Chondrocyte (in vitro differentiated cells): ENCODE results near the gene SPART. TPM values are rescaled to one million over a fixed set of nuclear protein-coding genes. Genes with fewer than 3 reads are reported as not detected.

Source experiments
- DNase-seq: peaks from one replicate; pipeline ENCODE4 v3.0.0; 2021; ENCODE audit warnings: mixed read lengths, low spot score
- H3K27ac Mint-ChIP-seq: one replicate; pipeline ENCODE4 v1.8.0; 2021; ENCODE audit warnings: mild to moderate bottlenecking, moderate library complexity, mixed read lengths; ENCODE audit not compliant: unreplicated experiment
- H3K27me3 Mint-ChIP-seq: 2 replicates; pipeline ENCODE4 v1.8.0; 2021; ENCODE audit warnings: low read depth, mixed read lengths
- H3K36me3 Mint-ChIP-seq: 2 replicates; pipeline ENCODE4 v1.8.0; 2021; ENCODE audit warnings: low read depth, mixed read lengths
- H3K4me1 Mint-ChIP-seq: 2 replicates; pipeline ENCODE4 v1.8.0; 2021; ENCODE audit warnings: low read depth, mild to moderate bottlenecking, mixed read lengths
- H3K4me3 Mint-ChIP-seq: one replicate; pipeline ENCODE4 v1.8.0; 2021; ENCODE audit warnings: mild to moderate bottlenecking, moderate library complexity, mixed read lengths; ENCODE audit not compliant: unreplicated experiment
- H3K9me3 Mint-ChIP-seq: 2 replicates; pipeline ENCODE4 v1.8.0; 2021; ENCODE audit warnings: low read depth, mixed read lengths
- CTCF ChIP-seq: fragments of 200-600 bp; sonication (generic); IDR thresholded peaks from 2 replicates; pipeline ENCODE4 v1.5.0; 2021; ENCODE audit warnings: antibody characterized with exemption, mild to moderate bottlenecking, moderate library complexity
- total RNA-seq: library from RNA; stranded (reverse); gene quantifications from 3 replicates; pipeline ENCODE4 v1.2.1, GENCODE V29; 2021

The SPART gene
- total RNA-seq, 1 donor from 2014 or later = 93.6 TPM

GRCh38 chr13:36298535-36299068 lies 47.6 kb downstream of the SPART start:
- TF ChIP-seq CTCF = no peak
- peaks cover 11% of the 10 kb centered on the region for H3K36me3 Mint-ChIP-seq
- H3K4me1 Mint-ChIP-seq = peaks cover 23% of the 10 kb centered on the region
- DNase-seq = no peak
- H3K27ac Mint-ChIP-seq = peak overlapping the region; percentile 84
- peak overlapping the region; percentile 85 for H3K4me3 Mint-ChIP-seq
- no peaks in the 10 kb centered on the region for H3K27me3 Mint-ChIP-seq
- no peaks in the 10 kb centered on the region for H3K9me3 Mint-ChIP-seq

GRCh38 chr13:36297366-36298338 lies 48.5 kb downstream of the SPART start, which contains the start of gene CCDC169:
Gene CCDC169, minus strand, starts transcription at chr13:36297814. Its CDS starts 95 bp downstream, at chr13:36297719.
- Mint-ChIP-seq H3K27me3 (no peaks in the 10 kb centered on the region), H3K27ac (peak within 1 kb of the TSS; percentile 84), H3K4me3 (peak within 1 kb of the TSS; percentile 85), H3K4me1 (peaks cover 23% of the 10 kb centered on the region), H3K36me3 (peaks cover 8% of the 10 kb centered on the region), H3K9me3 (no peaks in the 10 kb centered on the region)
- no peak for TF ChIP-seq CTCF
- DNase-seq = peak; percentile 94

GRCh38 chr13:36294096-36294495 lies 52.1 kb downstream of the SPART start:
- no peak for DNase-seq
- Mint-ChIP-seq H3K27ac (no peak overlapping the region), H3K4me1 (peaks cover 23% of the 10 kb centered on the region), H3K9me3 (peaks cover 6% of the 10 kb centered on the region), H3K27me3 (no peaks in the 10 kb centered on the region), H3K4me3 (no peak overlapping the region), H3K36me3 (peaks cover 3% of the 10 kb centered on the region)
- no peak for TF ChIP-seq CTCF

GRCh38 chr13:36293497-36293896 lies 52.7 kb downstream of the SPART start:
- TF ChIP-seq CTCF = no peak
- H3K27ac Mint-ChIP-seq = no peak overlapping the region

GRCh38 chr13:36288794-36289391 lies 57.3 kb downstream of the SPART start:
- Mint-ChIP-seq H3K9me3 (peaks cover 6% of the 10 kb centered on the region), H3K27ac (no peak overlapping the region), H3K4me1 (no peaks in the 10 kb centered on the region), H3K4me3 (no peak overlapping the region), H3K36me3 (peaks cover 5% of the 10 kb centered on the region), H3K27me3 (peaks cover 10% of the 10 kb centered on the region)
- DNase-seq = no peak
- TF ChIP-seq CTCF = no peak

More at GRCh38 chr13:36293497-36293896, 52.7 kb downstream of the SPART start:
- DNase-seq = no peak
- H3K4me1 Mint-ChIP-seq = peaks cover 19% of the 10 kb centered on the region
- no peak overlapping the region for H3K4me3 Mint-ChIP-seq
- H3K27me3 Mint-ChIP-seq = no peaks in the 10 kb centered on the region
- H3K36me3 Mint-ChIP-seq = peaks cover 3% of the 10 kb centered on the region
- peaks cover 6% of the 10 kb centered on the region for H3K9me3 Mint-ChIP-seq
